ES-I3 (cell line): ENCODE measurements around the gene ATP5ME.

ENCODE experiments used
- H3K36me3 ChIP-seq: 2 replicates; pipeline ENCODE4 v1.6.1; 2013; ENCODE audit warnings: mild to moderate bottlenecking, low read length, control low read depth, moderate library complexity; ENCODE audit not compliant: insufficient read depth
- H3K4me1 ChIP-seq: 2 replicates; pipeline ENCODE4 v1.6.1; 2013; ENCODE audit warnings: mild to moderate bottlenecking, control low read depth, low read length; ENCODE audit not compliant: insufficient read depth
- H3K9ac ChIP-seq: 2 replicates; pipeline ENCODE4 v1.6.1; 2013; ENCODE audit warnings: low read depth, mild to moderate bottlenecking, low read length, moderate library complexity
- H3K9me3 ChIP-seq: 2 replicates; pipeline ENCODE4 v1.6.1; 2013; ENCODE audit warnings: mild to moderate bottlenecking, low read length, moderate library complexity; ENCODE audit not compliant: control insufficient read depth, insufficient read depth

Gene ATP5ME

GRCh38 chr4:674172-675035, at the start of gene ATP5ME, which contains the start of gene MYL5:
Gene ATP5ME (minus strand): TSS chr4:674276. CDS start chr4:674247, 29 bp downstream.
Gene MYL5 (plus strand): TSS chr4:674542. CDS start chr4:678027, 3,485 bp downstream.
- no peaks in the 10 kb centered on the region for H3K9me3 ChIP-seq
- no peaks in the 10 kb centered on the region; the same call in 1 of the 2 replicates for H3K36me3 ChIP-seq
- H3K4me1 ChIP-seq = no peaks in the 10 kb centered on the region; the same call in 1 of the 2 replicates
- H3K9ac ChIP-seq = peak within 1 kb of the TSS; percentile 96

GRCh38 chr4:722851-723360, 48.8 kb upstream of the ATP5ME start:
- H3K36me3 ChIP-seq = 0 out of 2 replicates have a peak, but pooled peaks cover 2% of the 10 kb centered on the region
- H3K9ac ChIP-seq = no peak overlapping the region
- no peaks in the 10 kb centered on the region for H3K4me1 ChIP-seq
- no peaks in the 10 kb centered on the region for H3K9me3 ChIP-seq

- H3K9me3 ChIP-seq = no peaks in the 10 kb centered on the region
- H3K36me3 ChIP-seq = 0 out of 2 replicates have a peak, but pooled peaks cover 2% of the 10 kb centered on the region
- no peaks in the 10 kb centered on the region for H3K4me1 ChIP-seq
- no peak overlapping the region for H3K9ac ChIP-seq
Observed at GRCh38 chr4:722169-722725, 48.2 kb upstream of the ATP5ME start.

- H3K4me1 ChIP-seq = no peaks in the 10 kb centered on the region
- H3K9me3 ChIP-seq = no peaks in the 10 kb centered on the region
- H3K9ac ChIP-seq = no peak overlapping the region
- 0 out of 2 replicates have a peak, but pooled peaks cover 2% of the 10 kb centered on the region for H3K36me3 ChIP-seq
Observed at GRCh38 chr4:721261-722168, 47.4 kb upstream of the ATP5ME start.

- Histone ChIP-seq H3K9me3 (no peaks in the 10 kb centered on the region), H3K9ac (no peak overlapping the region), H3K4me1 (no peaks in the 10 kb centered on the region), H3K36me3 (0 out of 2 replicates have a peak, but pooled peaks cover 2% of the 10 kb centered on the region)
Observed at GRCh38 chr4:720111-720860, 46.2 kb upstream of the ATP5ME start.

GRCh38 chr4:718460-718859, 44.4 kb upstream of the ATP5ME start:
- H3K36me3 ChIP-seq = 0 out of 2 replicates have a peak, but pooled peaks cover 2% of the 10 kb centered on the region
- no peaks in the 10 kb centered on the region for H3K4me1 ChIP-seq
- no peak overlapping the region for H3K9ac ChIP-seq
- no peaks in the 10 kb centered on the region for H3K9me3 ChIP-seq

GRCh38 chr4:717601-718320, 43.7 kb upstream of the ATP5ME start:
- H3K9ac ChIP-seq = no peak overlapping the region
- 0 out of 2 replicates have a peak, but pooled peaks cover 2% of the 10 kb centered on the region for H3K36me3 ChIP-seq
- H3K4me1 ChIP-seq = no peaks in the 10 kb centered on the region
- H3K9me3 ChIP-seq = no peaks in the 10 kb centered on the region

GRCh38 chr4:714087-714486, 40.0 kb upstream of the ATP5ME start:
- no peaks in the 10 kb centered on the region for H3K9me3 ChIP-seq
- no peak overlapping the region for H3K9ac ChIP-seq
- H3K4me1 ChIP-seq = no peaks in the 10 kb centered on the region
- peaks cover 5% of the 10 kb centered on the region for H3K36me3 ChIP-seq

GRCh38 chr4:712916-713632, 39.0 kb upstream of the ATP5ME start:
- Histone ChIP-seq H3K9me3 (no peaks in the 10 kb centered on the region), H3K9ac (no peak overlapping the region), H3K36me3 (peaks cover 5% of the 10 kb centered on the region)

GRCh38 chr4:712093-712492, 38.0 kb upstream of the ATP5ME start:
- Histone ChIP-seq H3K36me3 (peaks cover 5% of the 10 kb centered on the region), H3K9me3 (no peaks in the 10 kb centered on the region), H3K4me1 (no peaks in the 10 kb centered on the region), H3K9ac (no peak overlapping the region)

More at GRCh38 chr4:712916-713632, 39.0 kb upstream of the ATP5ME start:
- H3K4me1 ChIP-seq = no peaks in the 10 kb centered on the region

GRCh38 chr4:710916-711315, 36.8 kb upstream of the ATP5ME start:
- Histone ChIP-seq H3K9ac (no peak overlapping the region), H3K4me1 (no peaks in the 10 kb centered on the region), H3K9me3 (no peaks in the 10 kb centered on the region), H3K36me3 (peaks cover 5% of the 10 kb centered on the region)

GRCh38 chr4:710116-710515, 36.0 kb upstream of the ATP5ME start:
- Histone ChIP-seq H3K9me3 (no peaks in the 10 kb centered on the region), H3K9ac (no peak overlapping the region), H3K4me1 (no peaks in the 10 kb centered on the region), H3K36me3 (peaks cover 5% of the 10 kb centered on the region)
